ENCODE results near the gene BTG1. TPM values are rescaled to one million over a fixed set of nuclear protein-coding genes. Genes with fewer than 3 reads are reported as not detected.

BTG1 gene
- total RNA-seq, 1 experiment from 2014 or later = 23.1 TPM

- intact Hi-C loops (cut with micrococcal nuclease; ENCODE audit: unreplicated experiment) = no loop called here
- Mint-ChIP-seq H3K9me3 (ENCODE audit: unreplicated experiment) (no peaks in the 10 kb centered on the region), H3K4me3 (ENCODE audit: unreplicated experiment) (no peak overlapping the region), H3K27ac (ENCODE audit: unreplicated experiment) (no peak overlapping the region), H3K4me1 (ENCODE audit: low read depth, unreplicated experiment) (peaks cover 14% of the 10 kb centered on the region), H3K27me3 (ENCODE audit: insufficient read depth, unreplicated experiment) (no peaks in the 10 kb centered on the region), H3K36me3 (ENCODE audit: insufficient read depth, unreplicated experiment) (no peaks in the 10 kb centered on the region)
- no peak for DNase-seq
- ChIA-PET POLR2A (no interaction called here), CTCF (no interaction called here)
- no peak for TF ChIP-seq CTCF (IDR thresholded peaks at IDR 0.05; ENCODE audit: insufficient read depth in 1 of 2, low read depth in 1 of 2, low read length in 1 of 2, severe bottlenecking in 1 of 2, unreplicated experiment in 1 of 2)
- H3K27me3 ChIP-seq (replicated peaks; ENCODE audit: control insufficient read depth, insufficient read depth, low read length) = no peaks in the 10 kb centered on the region
- H3K4me1 ChIP-seq = peaks cover 24% of the 10 kb centered on the region
- no peaks in the 10 kb centered on the region for H3K36me3 ChIP-seq (ENCODE audit: control insufficient read depth, insufficient read depth, low read length)
- H3K4me3 ChIP-seq (ENCODE audit: low read depth, low read length) = no peak overlapping the region
- no TSS peak for BruUV-seq (replicated peaks)
- no peaks in the 10 kb centered on the region for H3K9me3 ChIP-seq
Observed at GRCh38 chr12:92164712-92165111, 19.1 kb upstream of the BTG1 start.

GRCh38 chr12:92162079-92162478, 16.4 kb upstream of the BTG1 start:
- POLR2A ChIA-PET = no interaction called here
- no TSS peak for BruUV-seq (replicated peaks)
- Mint-ChIP-seq H3K27me3 (ENCODE audit: insufficient read depth, unreplicated experiment) (no peaks in the 10 kb centered on the region), H3K27ac (ENCODE audit: unreplicated experiment) (peak overlapping the region; percentile 85), H3K4me1 (ENCODE audit: low read depth, unreplicated experiment) (peaks cover 23% of the 10 kb centered on the region), H3K36me3 (ENCODE audit: insufficient read depth, unreplicated experiment) (no peaks in the 10 kb centered on the region), H3K9me3 (ENCODE audit: unreplicated experiment) (no peaks in the 10 kb centered on the region), H3K4me3 (ENCODE audit: unreplicated experiment) (no peak overlapping the region)
- H3K4me3 ChIP-seq (ENCODE audit: low read depth, low read length) = no peak overlapping the region
- H3K36me3 ChIP-seq (ENCODE audit: control insufficient read depth, insufficient read depth, low read length) = no peaks in the 10 kb centered on the region
- TF ChIP-seq CTCF (IDR thresholded peaks at IDR 0.05; ENCODE audit: insufficient read depth in 1 of 2, low read depth in 1 of 2, low read length in 1 of 2, severe bottlenecking in 1 of 2, unreplicated experiment in 1 of 2) = no peak
- CTCF ChIA-PET = no interaction called here
- intact Hi-C loops (cut with micrococcal nuclease; ENCODE audit: unreplicated experiment) = no loop called here
- DNase-seq = no peak
- peaks cover 36% of the 10 kb centered on the region for H3K4me1 ChIP-seq
- no peaks in the 10 kb centered on the region for H3K27me3 ChIP-seq (replicated peaks; ENCODE audit: control insufficient read depth, insufficient read depth, low read length)
- no peaks in the 10 kb centered on the region for H3K9me3 ChIP-seq

GRCh38 chr12:92158796-92159439, 13.3 kb upstream of the BTG1 start:
- no peak overlapping the region for H3K27ac Mint-ChIP-seq (ENCODE audit: unreplicated experiment)

More at GRCh38 chr12:92158796-92159439, 13.3 kb upstream of the BTG1 start:
- no peaks in the 10 kb centered on the region for H3K27me3 Mint-ChIP-seq (ENCODE audit: insufficient read depth, unreplicated experiment)
- H3K4me3 Mint-ChIP-seq (ENCODE audit: unreplicated experiment) = no peak overlapping the region
- H3K4me1 Mint-ChIP-seq (ENCODE audit: low read depth, unreplicated experiment) = peaks cover 36% of the 10 kb centered on the region
- no peaks in the 10 kb centered on the region for H3K36me3 ChIP-seq (ENCODE audit: control insufficient read depth, insufficient read depth, low read length)
- H3K27me3 ChIP-seq (replicated peaks; ENCODE audit: control insufficient read depth, insufficient read depth, low read length) = no peaks in the 10 kb centered on the region
- no peaks in the 10 kb centered on the region for H3K36me3 Mint-ChIP-seq (ENCODE audit: insufficient read depth, unreplicated experiment)
- CTCF ChIA-PET = no interaction called here
- intact Hi-C loops (cut with micrococcal nuclease; ENCODE audit: unreplicated experiment) = no loop called here
- no peak overlapping the region for H3K4me3 ChIP-seq (ENCODE audit: low read depth, low read length)
- no TSS peak for BruUV-seq (replicated peaks)
- H3K9me3 Mint-ChIP-seq (ENCODE audit: unreplicated experiment) = no peaks in the 10 kb centered on the region
- H3K4me1 ChIP-seq = peaks cover 49% of the 10 kb centered on the region
- POLR2A ChIA-PET = no interaction called here
- H3K9me3 ChIP-seq = no peaks in the 10 kb centered on the region
- DNase-seq = no peak
- no peak for TF ChIP-seq CTCF (IDR thresholded peaks at IDR 0.05; ENCODE audit: insufficient read depth in 1 of 2, low read depth in 1 of 2, low read length in 1 of 2, severe bottlenecking in 1 of 2, unreplicated experiment in 1 of 2)

Data from Caco-2 (cell line).